Measurements from ENCODE around the gene TOE1.

- no peak for TF ChIP-seq CTCF (IDR thresholded peaks at IDR 0.05)
- no peak for TF ChIP-seq POLR2AphosphoS5 (IDR thresholded peaks at IDR 0.05)
- no peak for TF ChIP-seq POLR2A (IDR thresholded peaks at IDR 0.05)
- TF ChIP-seq EP300 (IDR thresholded peaks at IDR 0.05): no peak
These were observed 13.0 kb upstream of the TOE1 start, which contains the start of gene HPDL for GRCh38 chr1:45326627-45327623.
